NCI-H69 (cell line): ENCODE results near the gene B3GNT9.

ENCODE experiments used
- DNase-seq: peaks from one replicate; lab custom pipeline; 2025; lab: John Stamatoyannopoulos, UW

B3GNT9 gene

DNA sequence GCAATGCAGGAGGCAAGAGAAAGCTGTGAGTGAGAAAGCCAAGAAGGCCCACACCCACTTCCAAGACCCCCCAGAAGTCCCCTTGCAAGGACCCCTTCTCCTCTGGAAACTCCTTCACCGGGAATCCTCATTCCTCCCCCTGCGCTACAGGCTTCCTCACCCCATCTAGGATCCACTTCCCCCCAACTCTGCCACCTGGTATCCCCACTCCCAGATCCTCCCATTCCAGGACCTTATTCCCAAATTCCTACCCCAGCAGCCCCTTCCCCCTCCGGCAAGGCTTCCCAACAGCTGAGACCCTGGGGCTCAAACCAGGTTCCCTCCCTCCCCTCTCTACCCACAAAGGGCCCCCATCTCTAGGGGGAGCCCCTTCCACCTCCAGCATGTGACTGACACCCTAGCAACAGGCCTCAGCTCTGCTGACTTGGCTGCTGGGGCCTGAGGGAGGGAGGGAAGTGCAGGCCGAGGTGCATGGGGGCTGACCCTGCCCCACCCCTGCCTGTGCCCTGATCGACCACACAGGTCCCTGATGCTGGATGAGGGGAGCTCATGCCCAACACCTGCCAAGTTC lies 15.9 kb upstream of the B3GNT9 start:
- no peak for DNase-seq

GRCh38 chr16:67166110-67166547 lies 15.3 kb upstream of the B3GNT9 start:
- no peak for DNase-seq

GRCh38 chr16:67165121-67166078 lies 14.6 kb upstream of the B3GNT9 start:
- DNase-seq: no peak

DNA sequence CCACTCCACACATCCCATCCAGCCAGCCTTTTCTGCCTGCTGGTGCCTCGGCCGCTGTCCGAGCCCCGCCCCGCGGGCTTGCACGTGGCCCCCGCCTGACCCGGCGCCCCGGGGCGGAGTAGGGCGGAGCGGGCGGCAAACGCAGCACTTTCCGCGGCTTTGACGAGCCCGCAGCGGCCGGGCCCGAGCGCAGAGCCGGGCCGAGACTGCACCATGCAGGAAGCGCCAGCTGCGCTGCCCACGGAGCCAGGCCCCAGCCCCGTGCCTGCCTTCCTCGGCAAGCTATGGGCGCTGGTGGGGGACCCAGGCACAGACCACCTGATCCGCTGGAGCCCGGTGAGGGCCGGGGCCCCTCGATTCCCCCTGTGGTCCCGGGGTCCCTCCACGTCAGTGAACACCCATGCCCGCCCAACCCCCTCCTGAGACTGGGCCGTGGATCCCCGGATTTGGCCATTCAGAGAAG lies 13.8 kb upstream of the B3GNT9 start, which contains the start of gene HSF4:
Gene HSF4 (plus strand): TSS at position 147 of the 463 bp plus-strand sequence. CDS start 67 bp downstream, at position 214.
- peak; percentile 63 for DNase-seq

- DNase-seq: peak; percentile 70
Observed at GRCh38 chr16:67163999-67164558, 13.3 kb upstream of the B3GNT9 start.

- DNase-seq: peak; percentile 91
Observed at GRCh38 chr16:67163164-67163998, 12.6 kb upstream of the B3GNT9 start.

DNA sequence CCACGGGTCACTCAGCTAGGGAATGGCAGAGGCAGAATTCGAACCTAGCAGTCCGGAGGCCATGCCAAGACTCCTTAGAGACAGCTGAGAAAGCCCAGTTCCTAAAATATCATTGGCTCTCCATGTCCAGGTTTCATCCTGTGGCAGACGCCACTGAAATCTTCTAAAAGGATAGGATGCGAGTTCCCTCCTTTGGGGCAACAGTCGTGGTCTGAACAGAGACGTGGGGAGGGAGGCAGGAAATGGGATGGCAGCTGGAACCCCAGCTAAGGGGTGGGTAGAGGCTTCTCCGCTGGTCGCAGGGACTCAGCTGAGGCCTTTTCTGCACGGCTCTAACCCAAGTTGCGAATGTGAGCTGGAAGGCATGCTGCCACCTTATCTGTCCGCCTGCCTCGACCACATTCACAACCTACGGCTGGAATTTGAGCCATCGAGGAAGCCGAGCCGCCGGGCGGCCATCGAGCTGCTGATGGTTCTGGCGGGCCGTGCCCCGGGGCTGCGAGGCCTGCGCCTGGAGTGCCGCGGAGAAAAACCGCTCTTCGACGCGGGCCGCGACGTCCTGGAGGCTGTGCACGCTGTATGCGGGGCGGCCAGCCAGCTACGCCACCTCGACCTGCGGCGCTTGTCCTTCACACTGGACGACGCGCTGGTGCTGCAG lies 11.8 kb upstream of the B3GNT9 start:
- no peak for DNase-seq

- no peak for DNase-seq
Observed at GRCh38 chr16:67161595-67162058, 10.8 kb upstream of the B3GNT9 start.

DNA sequence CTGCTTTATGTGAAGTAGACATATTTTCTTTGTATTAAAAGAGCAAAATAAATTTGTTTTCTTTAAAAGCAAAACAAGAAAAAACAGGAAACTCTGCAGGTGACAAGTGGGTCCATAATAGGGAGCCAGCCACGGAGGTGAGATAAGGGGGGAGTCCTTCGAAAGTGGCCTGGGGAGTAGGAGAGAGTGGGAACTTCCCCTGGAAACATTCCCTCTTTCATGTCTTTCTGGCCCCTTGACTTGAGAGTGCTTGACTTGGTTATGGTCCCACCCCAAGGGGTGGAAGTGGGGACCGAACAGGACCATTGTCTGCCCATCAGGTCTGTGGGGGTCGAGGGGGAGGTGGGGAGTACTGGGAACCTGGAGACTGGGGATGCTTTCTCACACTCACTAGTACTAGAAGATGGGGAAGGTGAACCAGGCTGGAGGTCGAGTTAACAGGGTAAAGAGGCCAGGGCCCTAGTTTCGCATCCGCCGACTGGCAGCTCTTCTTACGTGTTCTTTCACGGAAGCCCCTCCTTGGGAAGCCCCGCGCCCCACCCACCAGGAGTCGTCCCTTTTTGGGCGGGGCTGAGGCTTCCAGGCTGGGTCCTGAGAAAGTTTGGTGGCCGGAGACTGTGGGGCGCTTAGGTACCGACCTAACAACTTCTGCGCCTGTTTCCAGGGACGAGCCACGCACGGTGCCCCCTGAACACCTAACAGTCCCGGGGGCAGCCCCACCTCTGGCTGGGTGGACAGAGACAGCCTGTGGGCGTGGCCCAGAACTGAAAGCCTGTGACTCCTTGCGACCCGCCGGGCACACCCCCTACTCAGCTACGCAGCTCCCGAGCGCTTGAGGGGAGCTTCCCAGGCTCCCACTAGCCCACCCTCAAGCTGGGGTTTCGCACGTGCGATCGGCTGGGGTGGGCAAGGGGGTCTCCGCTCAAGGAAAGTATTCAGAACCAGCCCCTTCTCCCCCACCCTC lies 8.1 kb upstream of the B3GNT9 start:
- peak; percentile 34 for DNase-seq

- DNase-seq: no peak
Observed at GRCh38 chr16:67157892-67158635, 7.3 kb upstream of the B3GNT9 start.

DNA sequence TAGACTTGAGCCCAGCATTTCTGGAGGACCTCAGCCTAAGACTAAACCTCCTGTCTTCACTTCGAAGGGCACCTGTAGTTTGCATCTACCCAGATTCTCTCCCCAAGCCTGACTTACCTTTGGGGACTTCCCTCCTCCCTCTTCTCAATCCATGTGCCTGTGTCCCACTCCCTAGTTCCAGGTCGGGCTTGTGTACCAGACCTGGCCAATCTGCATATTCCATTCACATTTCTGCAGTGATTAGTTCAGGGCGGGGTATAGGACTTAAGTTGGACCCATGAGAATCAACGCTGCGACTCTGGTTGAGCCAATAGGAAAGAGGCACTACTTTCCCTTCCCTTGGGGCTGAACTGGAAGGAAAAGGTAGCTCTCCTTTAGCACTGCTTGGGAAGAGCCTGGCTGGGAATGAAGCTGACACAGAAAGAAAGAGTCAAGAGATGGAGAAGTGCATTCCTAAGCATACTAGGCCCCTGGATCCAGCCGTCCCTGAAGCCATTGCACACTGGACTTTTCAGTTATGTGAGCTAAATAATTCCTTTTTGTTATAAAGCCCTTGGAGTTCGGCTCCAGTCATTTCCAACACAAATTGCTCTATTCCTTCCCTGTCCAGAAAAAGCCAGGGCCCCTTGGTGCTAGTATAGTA lies 6.4 kb upstream of the B3GNT9 start:
- no peak for DNase-seq

DNA sequence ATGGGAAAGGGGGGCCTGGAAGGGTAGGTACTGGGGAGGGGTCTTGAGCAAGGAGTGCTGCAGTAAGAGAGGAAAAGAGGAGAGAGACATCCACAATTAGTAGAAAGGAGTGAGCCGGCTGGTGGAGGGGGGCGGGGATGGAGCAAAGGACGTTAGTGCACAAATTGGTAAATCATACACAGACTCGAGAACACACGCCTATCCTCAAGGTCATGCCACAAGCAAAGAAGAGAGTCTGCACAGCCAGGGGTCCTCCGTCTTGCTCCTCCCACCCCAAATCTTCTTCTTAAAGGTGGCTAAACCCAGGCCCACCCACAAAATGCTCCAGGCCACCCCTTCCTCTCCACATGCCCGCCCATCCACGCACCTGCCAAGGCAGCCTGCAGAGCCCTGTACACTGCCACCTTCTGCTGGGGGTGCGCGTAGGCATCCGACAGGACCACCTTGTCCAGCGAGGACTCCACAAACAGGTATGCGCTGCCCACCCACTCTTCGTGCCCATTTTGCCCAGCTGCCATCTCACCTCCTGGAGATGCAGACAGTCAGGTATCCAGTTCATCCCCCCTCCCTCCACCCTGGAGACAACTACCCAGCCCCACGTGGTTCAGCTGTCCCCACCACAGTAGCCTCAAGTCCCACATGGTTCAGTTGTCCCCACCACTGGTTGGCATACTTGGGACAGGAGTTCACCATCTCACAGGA lies 5.5 kb upstream of the B3GNT9 start:
- no peak for DNase-seq

DNA sequence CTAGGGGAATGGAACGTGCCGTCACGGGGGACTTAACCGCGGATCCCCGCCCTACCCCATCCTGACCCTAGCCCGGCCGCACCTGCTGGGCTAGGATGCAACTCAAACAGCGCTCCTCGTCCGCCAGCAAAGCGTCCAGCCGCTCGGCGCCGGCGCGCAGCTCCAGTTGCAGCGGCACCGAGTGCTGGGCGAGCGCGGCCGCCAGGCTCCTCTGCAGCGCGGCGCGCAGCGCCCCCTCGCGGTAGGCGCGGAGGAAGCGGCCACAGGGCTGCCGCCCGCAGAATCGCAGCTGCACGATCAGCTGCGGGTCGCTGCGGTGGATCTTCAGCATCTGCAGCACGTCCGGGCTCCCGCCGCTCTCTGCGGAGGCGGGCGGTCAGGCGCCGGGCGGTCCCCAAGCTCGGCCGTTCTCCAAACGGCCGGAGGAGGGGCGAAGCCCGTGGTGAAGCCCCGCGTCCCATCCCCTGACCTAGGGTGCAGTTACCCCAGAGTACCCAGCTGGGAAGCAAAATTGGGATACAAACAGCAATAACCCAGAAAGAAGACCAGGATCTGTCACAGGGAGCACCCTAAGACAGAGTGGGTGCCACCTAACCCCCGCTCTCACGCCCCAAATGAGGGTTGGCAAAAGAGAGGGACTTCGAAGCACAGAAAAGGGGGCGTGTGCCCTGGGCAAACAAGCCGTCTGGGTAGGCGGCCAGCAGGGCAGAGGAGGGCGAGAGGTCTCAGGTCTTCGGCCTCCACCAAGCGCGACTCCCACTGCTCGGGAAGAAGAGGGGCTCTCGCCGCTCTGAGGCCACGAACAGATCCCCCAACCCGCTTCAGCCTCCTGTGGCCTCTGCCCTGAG lies 4.7 kb upstream of the B3GNT9 start:
- peak; percentile 78 for DNase-seq

GRCh38 chr16:67154578-67155294 lies 3.9 kb upstream of the B3GNT9 start:
- DNase-seq: peak; percentile 27

GRCh38 chr16:67151431-67152097 lies 766 bp upstream of the B3GNT9 start:
- DNase-seq: peak; percentile 3
